Testis (tissue), 2 donors: ENCODE data around the gene DCUN1D4.

ENCODE experiments used
- CTCF ChIP-seq, 3 experiments: fragments of 450-650 bp in 2 of 3; fragments of 200-600 bp in 1 of 3; sonication (generic) in 1 of 3; IDR thresholded peaks; one replicate each; pipeline ENCODE4 v1.5.1; 2016 to 2019; ENCODE audit warnings: antibody characterized with exemption in 3 of 3, mild to moderate bottlenecking in 2 of 3, moderate library complexity in 1 of 3
- POLR2A ChIP-seq: fragments of 450-650 bp; IDR thresholded peaks from one replicate; pipeline ENCODE4 v1.6.1; 2017; ENCODE audit warnings: antibody characterized with exemption, mild to moderate bottlenecking, moderate library complexity

- TF ChIP-seq POLR2A (no peak), CTCF (IDR thresholded peaks at IDR 0.05) (no peak)
Observed at GRCh38 chr4:51906167-51906958, 63.4 kb downstream of the DCUN1D4 start.
